ENCODE results near the gene OS9. TPM values are rescaled to one million over a fixed set of nuclear protein-coding genes. Genes with fewer than 3 reads are reported as not detected.

The OS9 gene
- total and polyA plus RNA-seq, 9 of the 15 experiments (the other 6 are each of a cell fraction or from before 2014, with no cell fraction given), result 4.6 to 105 (median 89.5) TPM

DNA sequence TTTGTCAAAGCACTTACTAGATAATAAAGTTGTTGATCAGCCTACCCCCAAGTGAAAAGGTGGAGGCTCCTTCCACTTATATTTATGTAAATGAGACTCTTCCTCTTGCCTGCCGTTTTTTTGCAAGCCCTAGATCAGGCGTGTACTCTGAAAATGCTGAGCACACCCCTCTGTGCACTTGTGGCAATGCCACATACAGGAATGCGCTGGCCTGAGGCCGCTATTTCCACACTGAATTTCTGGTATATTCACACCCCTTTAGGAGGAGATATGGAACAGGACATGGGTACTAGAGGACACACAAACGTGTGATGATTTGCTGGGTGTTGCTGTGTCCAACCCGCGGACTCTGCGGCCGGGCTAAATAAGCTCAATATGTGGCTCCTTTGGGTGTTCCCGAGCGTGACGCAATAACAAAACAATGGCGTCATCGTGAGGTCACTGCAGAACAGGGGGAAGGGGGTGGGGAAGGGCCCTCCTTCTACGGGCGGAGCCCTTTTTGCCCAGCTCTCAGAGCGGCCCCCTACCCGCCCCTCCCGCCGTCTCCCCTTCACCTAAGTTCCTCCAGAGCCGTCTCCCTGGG lies 50.4 kb downstream of the OS9 start (continued):
- TF ChIP-seq, protein P1, sequence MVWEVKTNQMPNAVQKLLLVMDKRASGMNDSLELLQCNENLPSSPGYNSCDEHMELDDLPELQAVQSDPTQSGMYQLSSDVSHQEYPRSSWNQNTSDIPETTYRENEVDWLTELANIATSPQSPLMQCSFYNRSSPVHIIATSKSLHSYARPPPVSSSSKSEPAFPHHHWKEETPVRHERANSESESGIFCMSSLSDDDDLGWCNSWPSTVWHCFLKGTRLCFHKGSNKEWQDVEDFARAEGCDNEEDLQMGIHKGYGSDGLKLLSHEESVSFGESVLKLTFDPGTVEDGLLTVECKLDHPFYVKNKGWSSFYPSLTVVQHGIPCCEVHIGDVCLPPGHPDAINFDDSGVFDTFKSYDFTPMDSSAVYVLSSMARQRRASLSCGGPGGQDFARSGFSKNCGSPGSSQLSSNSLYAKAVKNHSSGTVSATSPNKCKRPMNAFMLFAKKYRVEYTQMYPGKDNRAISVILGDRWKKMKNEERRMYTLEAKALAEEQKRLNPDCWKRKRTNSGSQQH (CRISPR knock-in tag; IDR thresholded peaks at IDR 0.05), result no peak
- TF ChIP-seq TAF1 (IDR thresholded peaks at IDR 0.05; ENCODE audit: control insufficient read depth, extremely low read depth, insufficient read depth, low read length, severe bottlenecking) (peak; percentile 2), FOS (IDR thresholded peaks at IDR 0.05; ENCODE audit: extremely low read depth, insufficient read length) (no peak), JUN (IDR thresholded peaks at IDR 0.05; ENCODE audit: borderline replicate concordance, low read depth, low read length) (peak; percentile 78), JUN (CRISPR knock-in tag; IDR thresholded peaks at IDR 0.05; ENCODE audit: borderline replicate concordance) (no peak; the same call in 1 of the 2 replicates), JUNB (CRISPR knock-in tag; conservative IDR thresholded peaks at IDR 0.05) (0 out of 2 replicates have a peak, but pooled peaks have one; percentile 13), CREBBP (IDR thresholded peaks at IDR 0.05; ENCODE audit: low read depth, low read length) (no peak), RBM14 (IDR thresholded peaks at IDR 0.05; ENCODE audit: borderline replicate concordance, insufficient read depth, low read depth, low read length) (no peak), PRMT5 (CRISPR knock-in tag; IDR thresholded peaks at IDR 0.05) (no peak), GABPB1 (CRISPR knock-in tag; IDR thresholded peaks at IDR 0.05) (peak; percentile 24; the same call in 1 of the 2 replicates), CEBPB (tag; IDR thresholded peaks at IDR 0.05) (peak; percentile 98), ATF7 (IDR thresholded peaks at IDR 0.05) (no peak), NR2C2 (CRISPR knock-in tag; IDR thresholded peaks at IDR 0.05) (peak; percentile 74), NR2C2 (tag; IDR thresholded peaks at IDR 0.05) (0 out of 2 replicates have a peak, but pooled peaks have one; percentile 46), TRIM24 (IDR thresholded peaks at IDR 0.05) (peak in 1 of 2 experiments; percentile 33; a peak in 1 of 4 replicates), ZNF436 (CRISPR knock-in tag; IDR thresholded peaks at IDR 0.05) (0 out of 2 replicates have a peak, but pooled peaks have one; percentile 8), PHF8 (IDR thresholded peaks at IDR 0.05; ENCODE audit: borderline replicate concordance, low read length) (peak; percentile 60; the same call in 1 of the 2 replicates), THAP12 (CRISPR knock-in tag; IDR thresholded peaks at IDR 0.05) (no peak), PHB2 (IDR thresholded peaks at IDR 0.05; ENCODE audit: low read depth) (no peak), SP1 (CRISPR knock-in tag; IDR thresholded peaks at IDR 0.05) (peak; percentile 90), MTA3 (IDR thresholded peaks at IDR 0.05; ENCODE audit: borderline replicate concordance) (peak; percentile 99), ZNF175 (CRISPR knock-in tag; IDR thresholded peaks at IDR 0.05; ENCODE audit: low read depth) (0 out of 2 replicates have a peak, but pooled peaks have one; percentile 48), RCOR1 (IDR thresholded peaks at IDR 0.05; ENCODE audit: borderline replicate concordance in 1 of 2, low read depth in 2 of 2, low read length in 2 of 2) (peak in 1 of 2 experiments; percentile 82; a peak in 2 of 4 replicates)
- TF ChIP-seq, protein P2, sequence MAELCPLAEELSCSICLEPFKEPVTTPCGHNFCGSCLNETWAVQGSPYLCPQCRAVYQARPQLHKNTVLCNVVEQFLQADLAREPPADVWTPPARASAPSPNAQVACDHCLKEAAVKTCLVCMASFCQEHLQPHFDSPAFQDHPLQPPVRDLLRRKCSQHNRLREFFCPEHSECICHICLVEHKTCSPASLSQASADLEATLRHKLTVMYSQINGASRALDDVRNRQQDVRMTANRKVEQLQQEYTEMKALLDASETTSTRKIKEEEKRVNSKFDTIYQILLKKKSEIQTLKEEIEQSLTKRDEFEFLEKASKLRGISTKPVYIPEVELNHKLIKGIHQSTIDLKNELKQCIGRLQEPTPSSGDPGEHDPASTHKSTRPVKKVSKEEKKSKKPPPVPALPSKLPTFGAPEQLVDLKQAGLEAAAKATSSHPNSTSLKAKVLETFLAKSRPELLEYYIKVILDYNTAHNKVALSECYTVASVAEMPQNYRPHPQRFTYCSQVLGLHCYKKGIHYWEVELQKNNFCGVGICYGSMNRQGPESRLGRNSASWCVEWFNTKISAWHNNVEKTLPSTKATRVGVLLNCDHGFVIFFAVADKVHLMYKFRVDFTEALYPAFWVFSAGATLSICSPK (IDR thresholded peaks at IDR 0.05; ENCODE audit: borderline replicate concordance), result no peak
